ENCODE results near the gene CENATAC. TPM values are rescaled to one million over a fixed set of nuclear protein-coding genes. Genes with fewer than 3 reads are reported as not detected.
A peak's percentile ranks its signal among the peaks of the same experiment; 100 is the strongest.

The CENATAC gene
- total and polyA plus RNA-seq, 8 donors: 34.5 to 53.0 (median 41.5) TPM

DNA sequence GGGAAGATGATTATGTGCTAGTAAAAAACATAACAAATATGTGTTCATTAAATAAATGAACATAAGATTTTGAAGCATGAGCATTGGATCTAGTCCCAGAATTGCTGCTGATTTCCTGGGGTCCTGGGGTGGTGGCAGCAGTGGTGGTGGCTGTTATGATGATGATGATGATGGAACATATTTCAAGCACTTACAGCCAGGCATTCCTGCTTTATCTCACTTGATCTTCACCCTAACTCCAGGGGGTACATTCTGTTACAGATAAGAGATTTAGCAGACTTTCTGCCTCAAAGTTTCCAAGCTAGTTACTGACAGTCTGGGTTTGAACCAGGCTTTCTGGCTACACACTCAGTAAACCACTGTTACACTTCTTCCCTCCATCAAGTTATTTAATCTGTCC, 25.8 kb downstream of the CENATAC start:
- H3K4me3 ChIP-seq: no peak overlapping the region
- no peaks in the 10 kb centered on the region for H3K27me3 ChIP-seq
- H3K9me3 ChIP-seq: no peaks in the 10 kb centered on the region
- H3K4me1 ChIP-seq: peaks cover 12 to 49% of the 10 kb centered on the region in 2 donors
- TF ChIP-seq, protein P1, sequence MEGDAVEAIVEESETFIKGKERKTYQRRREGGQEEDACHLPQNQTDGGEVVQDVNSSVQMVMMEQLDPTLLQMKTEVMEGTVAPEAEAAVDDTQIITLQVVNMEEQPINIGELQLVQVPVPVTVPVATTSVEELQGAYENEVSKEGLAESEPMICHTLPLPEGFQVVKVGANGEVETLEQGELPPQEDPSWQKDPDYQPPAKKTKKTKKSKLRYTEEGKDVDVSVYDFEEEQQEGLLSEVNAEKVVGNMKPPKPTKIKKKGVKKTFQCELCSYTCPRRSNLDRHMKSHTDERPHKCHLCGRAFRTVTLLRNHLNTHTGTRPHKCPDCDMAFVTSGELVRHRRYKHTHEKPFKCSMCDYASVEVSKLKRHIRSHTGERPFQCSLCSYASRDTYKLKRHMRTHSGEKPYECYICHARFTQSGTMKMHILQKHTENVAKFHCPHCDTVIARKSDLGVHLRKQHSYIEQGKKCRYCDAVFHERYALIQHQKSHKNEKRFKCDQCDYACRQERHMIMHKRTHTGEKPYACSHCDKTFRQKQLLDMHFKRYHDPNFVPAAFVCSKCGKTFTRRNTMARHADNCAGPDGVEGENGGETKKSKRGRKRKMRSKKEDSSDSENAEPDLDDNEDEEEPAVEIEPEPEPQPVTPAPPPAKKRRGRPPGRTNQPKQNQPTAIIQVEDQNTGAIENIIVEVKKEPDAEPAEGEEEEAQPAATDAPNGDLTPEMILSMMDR (IDR thresholded peaks at IDR 0.05): no peak
- DNase-seq: no peak
- intact Hi-C loops (cut with DNase I): no loop called here
- ATAC-seq: no peak
- H3K36me3 ChIP-seq: peaks cover 0 to 59% of the 10 kb centered on the region in 2 donors
- H3K27ac ChIP-seq: peak overlapping the region in 1 of 2 donors; percentile 46

DNA sequence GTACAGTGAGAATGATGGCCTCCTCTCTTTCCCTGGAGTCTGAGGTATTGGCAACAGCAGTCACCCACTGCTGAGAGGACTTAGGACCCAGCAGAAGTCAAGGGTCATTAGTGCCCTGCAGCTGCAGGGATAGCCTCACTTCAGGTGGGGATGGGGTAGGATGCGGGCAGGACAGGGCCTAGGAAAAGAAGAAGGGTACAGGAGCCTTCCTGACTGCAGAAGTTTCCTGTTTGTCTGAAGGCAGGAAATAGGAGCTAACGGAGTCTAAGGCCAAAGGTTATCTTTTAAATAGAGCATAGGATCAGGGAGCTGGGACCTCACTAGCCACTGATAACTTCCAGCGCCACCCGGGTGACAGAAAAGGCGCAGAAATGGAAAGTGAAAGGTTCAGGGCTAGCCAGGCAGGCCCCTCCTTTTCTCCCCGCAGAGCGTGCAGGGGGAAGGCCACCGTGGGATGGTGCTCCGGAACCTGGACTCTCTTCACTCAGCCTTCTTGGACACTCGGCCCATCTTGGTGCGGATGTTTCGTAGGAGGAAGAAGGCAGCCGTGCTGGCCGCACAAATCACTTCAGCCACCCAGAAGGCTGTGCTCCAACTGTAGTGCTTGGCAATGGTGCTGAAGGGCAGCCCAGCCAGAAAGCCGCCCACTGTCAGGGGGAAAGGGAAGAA, 26.6 kb downstream of the CENATAC start:
- no peak overlapping the region for H3K4me3 ChIP-seq
- H3K27ac ChIP-seq: peak overlapping the region in 1 of 2 donors; percentile 46
- H3K4me1 ChIP-seq: peaks cover 19 to 53% of the 10 kb centered on the region in 2 donors
- ATAC-seq (no peak), DNase-seq (no peak)
- peaks cover 0 to 59% of the 10 kb centered on the region in 2 donors for H3K36me3 ChIP-seq
- intact Hi-C loops (cut with DNase I): no loop called here
- no peaks in the 10 kb centered on the region for H3K27me3 ChIP-seq
- TF ChIP-seq, protein P1 (IDR thresholded peaks at IDR 0.05): no peak
- H3K9me3 ChIP-seq: no peaks in the 10 kb centered on the region

DNA sequence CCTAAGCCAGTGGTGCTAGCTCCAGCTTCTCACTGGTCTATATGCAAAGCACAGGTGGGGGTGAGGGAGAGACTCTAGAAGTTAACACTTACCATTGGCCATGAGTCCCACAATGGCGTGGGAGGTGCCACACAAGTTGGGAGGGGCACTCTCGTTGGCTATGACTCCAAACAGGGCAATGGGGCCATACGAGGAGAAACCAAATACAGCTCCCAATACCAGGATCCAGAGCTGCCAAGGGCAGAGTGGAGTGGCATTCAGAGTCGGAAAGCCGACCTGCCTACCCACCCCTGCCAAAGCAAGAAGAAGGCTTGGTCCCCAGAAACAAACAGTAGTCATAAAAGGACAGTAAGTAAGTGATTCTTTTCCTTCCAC, 27.1 kb downstream of the CENATAC start:
- Histone ChIP-seq H3K36me3 (peaks cover 0 to 59% of the 10 kb centered on the region in 2 donors), H3K27ac (peak overlapping the region in 1 of 2 donors; percentile 46), H3K4me3 (no peak overlapping the region), H3K4me1 (peaks cover 17 to 53% of the 10 kb centered on the region in 2 donors), H3K9me3 (no peaks in the 10 kb centered on the region), H3K27me3 (no peaks in the 10 kb centered on the region)
- no peak for ATAC-seq
- TF ChIP-seq, protein P1 (IDR thresholded peaks at IDR 0.05): no peak
- intact Hi-C loops (cut with DNase I): no loop called here
- DNase-seq: no peak

DNA sequence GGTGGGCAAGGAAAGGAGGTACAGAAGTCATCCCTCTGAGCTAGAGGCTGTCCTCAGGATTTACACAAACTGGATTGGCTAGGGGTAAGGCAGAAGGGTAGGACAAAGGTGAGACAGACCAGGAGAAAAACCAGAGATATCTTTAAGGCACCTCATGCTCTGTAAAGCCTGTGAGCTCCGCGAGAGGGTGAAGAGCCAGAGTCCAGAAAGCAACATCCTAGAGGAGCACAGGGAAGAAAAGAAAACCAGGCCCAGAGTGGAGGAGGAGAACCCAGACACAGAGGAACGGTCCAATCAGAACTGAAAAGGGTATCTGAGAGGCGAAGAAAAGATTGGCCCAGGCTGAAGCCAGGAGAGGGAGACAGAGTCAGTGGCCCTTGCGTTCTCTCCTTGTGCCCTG, 27.6 kb downstream of the CENATAC start:
- Histone ChIP-seq H3K27ac (peak overlapping the region in 1 of 2 donors; percentile 46), H3K4me1 (peaks cover 15 to 51% of the 10 kb centered on the region in 2 donors), H3K4me3 (no peak overlapping the region), H3K9me3 (no peaks in the 10 kb centered on the region), H3K27me3 (no peaks in the 10 kb centered on the region), H3K36me3 (peaks cover 0 to 59% of the 10 kb centered on the region in 2 donors)
- TF ChIP-seq, protein P1 (IDR thresholded peaks at IDR 0.05): no peak
- intact Hi-C loops (cut with DNase I): no loop called here
- ATAC-seq: no peak
- DNase-seq: no peak

DNA sequence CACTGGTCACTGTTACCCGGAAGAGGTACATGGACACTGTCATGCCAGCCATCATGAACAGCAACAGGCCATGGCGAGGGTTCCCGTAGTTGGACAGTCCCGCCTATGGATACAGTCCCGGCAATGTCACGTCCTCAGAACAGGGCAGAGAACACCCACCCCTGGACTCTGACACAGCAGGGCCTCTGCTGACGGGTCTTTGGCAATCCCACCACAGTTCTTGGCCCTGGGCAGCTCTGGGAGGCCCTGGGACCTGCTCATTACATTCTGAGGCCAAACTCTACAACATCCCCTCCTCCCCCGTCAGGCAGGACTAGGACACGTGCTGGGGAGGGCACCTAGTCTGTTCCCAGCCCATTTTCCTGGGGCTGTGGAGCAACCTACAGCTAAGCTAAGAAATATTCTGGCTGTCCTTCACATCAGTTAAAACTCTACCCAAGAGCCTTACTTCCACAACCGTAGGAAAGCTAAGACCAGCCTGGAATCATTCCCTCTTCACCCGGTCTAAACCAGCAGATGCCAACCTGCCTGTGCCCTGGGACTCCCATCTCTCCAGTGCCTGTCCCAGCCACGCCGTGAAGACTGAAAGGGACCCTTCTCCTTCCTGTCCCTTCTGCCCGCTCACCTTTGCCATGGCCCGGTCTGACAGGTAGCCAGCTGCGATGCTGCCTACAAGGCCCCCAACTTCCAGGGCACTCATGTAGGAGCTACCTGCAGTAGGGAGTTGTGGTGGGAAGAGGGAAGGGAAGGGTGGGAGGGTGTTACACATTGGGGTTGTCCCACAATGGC, 28.2 kb downstream of the CENATAC start:
- peaks cover 15 to 49% of the 10 kb centered on the region in 2 donors for H3K4me1 ChIP-seq
- intact Hi-C loops (cut with DNase I): no loop called here
- TF ChIP-seq, protein P1 (IDR thresholded peaks at IDR 0.05): no peak
- no peaks in the 10 kb centered on the region for H3K27me3 ChIP-seq
- H3K4me3 ChIP-seq: no peak overlapping the region
- H3K36me3 ChIP-seq: peaks cover 0 to 59% of the 10 kb centered on the region in 2 donors
- ATAC-seq (no peak), DNase-seq (no peak)
- H3K27ac ChIP-seq: peak overlapping the region in 1 of 2 donors; percentile 46
- no peaks in the 10 kb centered on the region for H3K9me3 ChIP-seq
